Renal cortex interstitium (tissue), 11 donors: Measurements from ENCODE around the gene EID2. TPM values are rescaled to one million over a fixed set of nuclear protein-coding genes. Genes with fewer than 3 reads are reported as not detected.

ENCODE experiments used
- DNase-seq, 11 donors: peaks; one replicate each; pipeline ENCODE4 v3.0.0-alpha.2; 2013; ENCODE audit warnings: low read depth in 9 of 11, low spot score in 4 of 11; ENCODE audit errors: extremely low read depth in 1 of 11
- polyA plus RNA-seq, 3 donors: library from polyadenylated mRNA; unstranded; fragments of 120-200 nt; gene quantifications; one replicate each; pipeline ENCODE4 v1.2.1, GENCODE V29; 2013; ENCODE audit not compliant: insufficient read length in 3 of 3

Gene EID2
- polyA plus RNA-seq, 3 donors: 16.1 to 25.0 (median 23.2) TPM

- DNase-seq: no peak
These were observed 50.2 kb downstream of the EID2 start for GRCh38 chr19:39489756-39490155.

Other genes with a start within 250 kb of the EID2 start
- not detected for gene IFNL1, start 243.8 kb downstream of the EID2 start, polyA plus RNA-seq
- gene LRFN1, start 219.3 kb downstream of the EID2 start, polyA plus RNA-seq: 1 to 10 TPM in 2 of 3 donors, under 1 TPM in 1; 0.92 to 2.8 (median 2.1) TPM
- 10 to 100 TPM; 16.3 to 32.9 (median 25.0) TPM for gene GMFG, start 204.1 kb downstream of the EID2 start, polyA plus RNA-seq
- gene SAMD4B, start 197.7 kb downstream of the EID2 start, polyA plus RNA-seq: 100 to 1,000 TPM in 2 of 3 donors, 10 to 100 TPM in 1; 92.7 to 145 (median 122) TPM
- gene PAF1, start 149.1 kb downstream of the EID2 start, polyA plus RNA-seq: 10 to 100 TPM; 67.2 to 70.8 (median 68.1) TPM
- gene MED29, start 148.8 kb downstream of the EID2 start, polyA plus RNA-seq: 10 to 100 TPM; 38.9 to 46.7 (median 44.8) TPM
- gene ZFP36, start 133.3 kb downstream of the EID2 start, polyA plus RNA-seq: 10 to 100 TPM; 29.0 to 60.1 (median 58.5) TPM
- gene PLEKHG2, start 127.5 kb downstream of the EID2 start, polyA plus RNA-seq: 100 to 1,000 TPM in 1 of 3 donors, 10 to 100 TPM in 2; 73.7 to 118 (median 96.8) TPM
- 1,000 to 10,000 TPM; 1,189 to 1,428 (median 1,311) TPM for gene RPS16, start 104.2 kb downstream of the EID2 start, polyA plus RNA-seq
- gene SUPT5H, start 94.6 kb downstream of the EID2 start, polyA plus RNA-seq: 100 to 1,000 TPM; 147 to 151 (median 147) TPM
- 10 to 100 TPM; 74.4 to 86.5 (median 77.2) TPM for gene TIMM50, start 59.3 kb downstream of the EID2 start, polyA plus RNA-seq
- gene DLL3, start 41.2 kb downstream of the EID2 start, polyA plus RNA-seq: under 1 TPM; 0.35 to 0.70 (median 0.62) TPM
- gene SELENOV, start 25.0 kb downstream of the EID2 start, polyA plus RNA-seq: 10 to 100 TPM in 1 of 3 donors, 1 to 10 TPM in 2; 6.8 to 12.1 (median 9.6) TPM
- gene EID2B, start 7.3 kb downstream of the EID2 start, polyA plus RNA-seq: 1 to 10 TPM; 4.2 to 5.5 (median 4.4) TPM
- gene LGALS13, start 62.4 kb upstream of the EID2 start, polyA plus RNA-seq: not detected
- not detected for gene LGALS16, start 115.8 kb upstream of the EID2 start, polyA plus RNA-seq
- gene LGALS14, start 164.3 kb upstream of the EID2 start, polyA plus RNA-seq: not detected
- 1 to 10 TPM; 1.5 to 3.7 (median 2.6) TPM for gene CLC, start 197.9 kb upstream of the EID2 start, polyA plus RNA-seq
- not detected for gene LEUTX, start 238.7 kb upstream of the EID2 start, polyA plus RNA-seq